ENCODE results near the gene SERINC3. TPM values are rescaled to one million over a fixed set of nuclear protein-coding genes. Genes with fewer than 3 reads are reported as not detected.

Gene SERINC3
- polyA plus RNA-seq, 4 donors, result 69.2 to 78.7 (median 73.4) TPM

Other genes starting within 250 kb of the SERINC3 start
- gene FITM2, start 210.9 kb downstream of the SERINC3 start, polyA plus RNA-seq (ENCODE audit: insufficient read length in 4 of 4), result 1 to 10 TPM; 7.4 to 8.9 (median 8.5) TPM
- gene R3HDML, start 185.0 kb downstream of the SERINC3 start, polyA plus RNA-seq (ENCODE audit: insufficient read length in 4 of 4), result under 1 TPM in 2 of 4 donors, not detected in 2; 0.47 to 0.90 TPM
- gene HNF4A, start 166.4 kb downstream of the SERINC3 start, polyA plus RNA-seq (ENCODE audit: insufficient read length in 4 of 4), result 10 to 100 TPM in 3 of 4 donors, under 1 TPM in 1; 0.90 to 51.8 (median 40.6) TPM
- 10 to 100 TPM; 13.2 to 14.1 (median 13.7) TPM for gene TTPAL, start 46.2 kb downstream of the SERINC3 start, polyA plus RNA-seq (ENCODE audit: insufficient read length in 4 of 4)
- 10 to 100 TPM; 47.3 to 63.0 (median 59.3) TPM for gene PKIG, start 60.5 kb upstream of the SERINC3 start, polyA plus RNA-seq (ENCODE audit: insufficient read length in 4 of 4)
- 1 to 10 TPM; 5.7 to 7.2 (median 6.7) TPM for gene ADA, start 129.6 kb upstream of the SERINC3 start, polyA plus RNA-seq (ENCODE audit: insufficient read length in 4 of 4)
- under 1 TPM in 3 of 4 donors, not detected in 1; 0.10 to 0.26 (median 0.11) TPM for gene CCN5, start 193.3 kb upstream of the SERINC3 start, polyA plus RNA-seq (ENCODE audit: insufficient read length in 4 of 4)
- gene KCNK15, start 223.8 kb upstream of the SERINC3 start, polyA plus RNA-seq (ENCODE audit: insufficient read length in 4 of 4), result under 1 TPM; 0.09 to 0.64 (median 0.09) TPM